Activated naive CD8-positive, alpha-beta T cell treated with anti-CD3 and anti-CD28 coated beads for 36 hours (primary cell): ENCODE measurements around the gene TMC3. TPM values are rescaled to one million over a fixed set of nuclear protein-coding genes. Genes with fewer than 3 reads are reported as not detected.

ENCODE experiments used
- DNase-seq: peaks from one replicate; pipeline ENCODE4 v3.0.0; 2021
- H3K27ac Mint-ChIP-seq: one replicate; pipeline ENCODE4 v1.8.0; 2022; ENCODE audit warnings: mild to moderate bottlenecking, moderate library complexity, mixed read lengths
- H3K27me3 Mint-ChIP-seq: one replicate; pipeline ENCODE4 v1.8.0; 2022; ENCODE audit warnings: mild to moderate bottlenecking, mixed read lengths
- H3K36me3 Mint-ChIP-seq: one replicate; pipeline ENCODE4 v1.8.0; 2021; ENCODE audit warnings: mild to moderate bottlenecking, mixed read lengths
- H3K4me1 Mint-ChIP-seq: one replicate; pipeline ENCODE4 v1.8.0; 2021; ENCODE audit warnings: mixed read lengths
- H3K4me3 Mint-ChIP-seq: one replicate; pipeline ENCODE4 v1.8.0; 2022; ENCODE audit warnings: mild to moderate bottlenecking, moderate library complexity, mixed read lengths
- H3K9me3 Mint-ChIP-seq: one replicate; pipeline ENCODE4 v1.8.0; 2022; ENCODE audit warnings: mixed read lengths
- total RNA-seq, 2 experiments: library from RNA; stranded (reverse); gene quantifications; one replicate each; pipeline ENCODE4 v1.2.3, GENCODE V29; 2021

Gene TMC3
- total RNA-seq, 2 experiments from 2014 or later, result not detected

- H3K4me1 Mint-ChIP-seq, result peaks cover 75% of the 10 kb centered on the region
- H3K9me3 Mint-ChIP-seq, result peaks cover 1% of the 10 kb centered on the region
- H3K36me3 Mint-ChIP-seq, result peaks cover 86% of the 10 kb centered on the region
- peak overlapping the region; percentile 65 for H3K27ac Mint-ChIP-seq
- no peak for DNase-seq
- no peak overlapping the region for H3K4me3 Mint-ChIP-seq
- H3K27me3 Mint-ChIP-seq, result no peaks in the 10 kb centered on the region
These were observed 63.5 kb downstream of the TMC3 start for GRCh38 chr15:81310480-81310879.

DNA sequence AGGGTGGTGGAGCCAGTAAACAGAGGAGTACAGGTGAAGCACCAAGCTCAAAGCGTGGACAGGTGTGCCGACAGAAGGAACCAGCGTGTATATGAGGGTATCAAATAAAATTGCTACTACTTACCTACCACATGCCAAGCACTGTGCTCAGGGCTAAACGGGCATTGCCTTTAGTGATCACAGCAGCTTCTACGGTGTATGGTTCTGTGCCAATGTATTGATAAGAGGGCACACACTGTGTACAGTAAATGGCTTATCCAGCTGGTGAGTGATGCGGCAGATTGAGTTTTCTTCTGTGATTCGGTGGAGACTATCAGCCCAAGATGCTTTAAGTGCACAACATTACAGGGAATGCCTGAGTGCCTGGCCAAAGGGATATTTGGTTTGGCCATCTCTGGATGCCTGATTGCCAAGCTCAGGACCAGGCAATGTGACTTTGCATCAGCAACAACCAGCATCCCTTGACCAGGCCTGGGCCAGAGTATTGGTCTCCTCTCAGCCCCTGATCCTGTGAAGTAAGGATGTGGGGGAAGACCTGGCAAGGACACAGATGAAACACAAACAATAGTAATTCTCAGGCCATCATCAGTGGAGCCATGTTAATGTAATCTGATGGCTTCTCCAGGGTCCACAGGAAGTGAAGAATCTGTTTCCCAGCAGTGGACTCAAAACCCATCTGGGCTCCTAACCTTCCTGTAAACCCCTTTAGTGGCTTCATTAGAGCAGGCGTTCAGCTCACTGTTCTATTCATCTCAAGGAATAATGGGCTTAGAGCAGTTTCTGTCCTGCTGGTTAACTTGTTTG is 64.2 kb downstream of the TMC3 start:
- H3K4me1 Mint-ChIP-seq, result peaks cover 74% of the 10 kb centered on the region
- no peak for DNase-seq

DNA sequence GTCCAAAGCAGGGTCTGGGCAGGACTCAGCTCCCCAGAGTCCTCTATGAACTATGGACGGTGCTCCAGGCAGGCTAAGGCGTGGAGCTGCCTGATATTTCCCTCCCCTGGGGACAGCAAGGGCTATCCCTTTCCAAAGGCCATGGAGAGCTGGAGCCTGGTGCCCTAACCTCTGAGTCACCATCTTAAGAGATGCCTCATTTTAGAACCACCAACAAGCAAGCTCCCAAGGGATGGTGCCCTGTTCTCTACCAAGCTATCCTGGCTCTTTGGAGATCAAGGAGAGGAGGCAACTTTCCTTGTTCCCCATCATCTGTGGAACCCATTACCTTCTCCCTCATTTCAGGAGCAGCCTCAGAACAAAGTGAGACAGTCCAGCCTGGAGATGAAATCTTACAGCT is 65.8 kb downstream of the TMC3 start:
- Mint-ChIP-seq H3K27ac (peak overlapping the region; percentile 34), H3K4me3 (no peak overlapping the region), H3K36me3 (peaks cover 98% of the 10 kb centered on the region), H3K4me1 (peaks cover 85% of the 10 kb centered on the region), H3K27me3 (no peaks in the 10 kb centered on the region), H3K9me3 (peaks cover 1% of the 10 kb centered on the region)
- DNase-seq, result no peak

More for the DNA sequence above, 64.2 kb downstream of the TMC3 start:
- Mint-ChIP-seq H3K36me3 (peaks cover 87% of the 10 kb centered on the region), H3K27me3 (no peaks in the 10 kb centered on the region), H3K27ac (peak overlapping the region; percentile 67), H3K9me3 (peaks cover 1% of the 10 kb centered on the region), H3K4me3 (no peak overlapping the region)

- no peak for DNase-seq
- H3K4me1 Mint-ChIP-seq, result peaks cover 77% of the 10 kb centered on the region
- peak overlapping the region; percentile 97 for H3K27ac Mint-ChIP-seq
- H3K36me3 Mint-ChIP-seq, result peaks cover 98% of the 10 kb centered on the region
- H3K27me3 Mint-ChIP-seq, result no peaks in the 10 kb centered on the region
- H3K4me3 Mint-ChIP-seq, result peak overlapping the region; percentile 98
- H3K9me3 Mint-ChIP-seq, result peaks cover 1% of the 10 kb centered on the region
These were observed 69.8 kb downstream of the TMC3 start for GRCh38 chr15:81304226-81304625.

DNA sequence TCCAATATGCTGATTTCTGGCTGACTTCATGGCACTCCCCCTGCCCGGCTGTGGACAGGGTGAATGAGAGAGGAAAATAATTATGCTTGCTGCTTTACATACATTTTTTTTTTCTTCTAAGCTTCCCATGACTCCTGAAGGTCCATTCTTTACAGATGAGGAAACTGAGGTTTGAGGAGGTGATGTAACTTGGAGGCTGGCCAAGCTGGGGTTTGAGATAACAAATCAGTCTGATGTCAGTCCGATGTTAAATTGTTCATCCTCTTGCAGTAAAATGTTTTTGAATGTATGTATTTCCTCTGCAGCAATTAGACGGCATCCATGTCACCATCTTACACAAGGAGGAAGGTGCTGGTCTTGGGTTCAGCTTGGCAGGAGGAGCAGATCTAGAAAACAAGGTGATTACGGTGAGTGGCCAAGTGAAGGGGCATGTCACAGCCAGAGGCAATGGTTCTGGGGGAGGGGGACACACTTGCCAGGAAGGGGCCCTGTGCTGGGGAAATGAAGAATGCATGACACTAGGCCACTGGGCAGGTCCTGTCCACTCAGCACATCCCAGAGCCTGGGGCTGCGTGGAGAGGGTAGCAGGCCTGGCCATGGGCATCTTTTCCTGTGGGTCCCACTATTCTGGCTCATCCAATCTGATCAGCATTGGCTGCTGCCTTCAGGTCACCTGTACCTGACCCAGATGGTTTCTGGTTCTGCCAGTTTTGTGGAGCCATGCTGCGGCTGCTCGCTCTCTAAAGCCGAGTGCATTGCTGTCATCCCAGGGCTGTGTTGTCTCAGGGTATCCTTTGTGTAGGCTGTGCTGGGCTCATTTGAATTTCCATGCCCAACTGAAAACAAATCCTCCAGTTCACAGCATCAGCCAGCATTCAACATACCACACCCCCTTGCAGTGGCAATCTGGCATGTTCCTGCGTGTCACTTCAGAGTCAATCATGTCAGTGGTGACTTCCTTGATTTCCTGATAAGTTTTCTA is 70.5 kb downstream of the TMC3 start:
- no peak for DNase-seq
- Mint-ChIP-seq H3K27ac (peak overlapping the region; percentile 97), H3K4me1 (peaks cover 74% of the 10 kb centered on the region), H3K27me3 (no peaks in the 10 kb centered on the region), H3K36me3 (peaks cover 98% of the 10 kb centered on the region), H3K9me3 (peaks cover 1% of the 10 kb centered on the region), H3K4me3 (peak overlapping the region; percentile 98)

DNA sequence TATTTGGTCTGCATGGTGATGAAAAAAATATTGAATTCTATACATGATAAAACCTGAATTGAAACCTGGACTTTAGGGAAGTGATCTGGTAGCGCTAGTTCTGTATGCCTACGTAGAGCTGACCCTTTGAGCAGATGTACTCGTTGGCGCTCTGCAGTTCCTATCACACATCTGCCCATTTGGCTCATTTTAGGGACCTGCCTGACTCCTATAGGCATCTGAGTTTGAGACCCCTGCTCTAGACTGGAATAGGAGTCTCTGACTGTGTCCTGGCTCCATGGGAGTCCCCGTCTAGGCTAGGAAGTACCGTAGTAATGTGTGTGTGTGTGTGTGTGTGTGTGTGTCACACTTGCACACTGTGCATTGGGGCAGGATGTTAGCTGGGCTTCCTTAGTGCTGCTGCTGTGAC is 71.3 kb downstream of the TMC3 start:
- Mint-ChIP-seq H3K36me3 (peaks cover 99% of the 10 kb centered on the region), H3K9me3 (no peaks in the 10 kb centered on the region)

GRCh38 chr15:81301815-81302399 is 72.1 kb downstream of the TMC3 start:
- H3K4me1 Mint-ChIP-seq, result peaks cover 68% of the 10 kb centered on the region
- peaks cover 99% of the 10 kb centered on the region for H3K36me3 Mint-ChIP-seq
- no peaks in the 10 kb centered on the region for H3K9me3 Mint-ChIP-seq
- H3K4me3 Mint-ChIP-seq, result peak overlapping the region; percentile 98
- H3K27me3 Mint-ChIP-seq, result no peaks in the 10 kb centered on the region
- peak overlapping the region; percentile 97 for H3K27ac Mint-ChIP-seq
- DNase-seq, result peak; percentile 68

More for the DNA sequence above, 71.3 kb downstream of the TMC3 start:
- no peaks in the 10 kb centered on the region for H3K27me3 Mint-ChIP-seq
- H3K27ac Mint-ChIP-seq, result peak overlapping the region; percentile 97
- DNase-seq, result no peak
- H3K4me3 Mint-ChIP-seq, result peak overlapping the region; percentile 98
- H3K4me1 Mint-ChIP-seq, result peaks cover 72% of the 10 kb centered on the region

GRCh38 chr15:81301385-81301784 is 72.6 kb downstream of the TMC3 start:
- Mint-ChIP-seq H3K9me3 (no peaks in the 10 kb centered on the region), H3K27me3 (no peaks in the 10 kb centered on the region), H3K36me3 (peaks cover 96% of the 10 kb centered on the region), H3K4me3 (peak overlapping the region; percentile 98), H3K4me1 (peaks cover 66% of the 10 kb centered on the region), H3K27ac (peak overlapping the region; percentile 97)
- no peak for DNase-seq

DNA sequence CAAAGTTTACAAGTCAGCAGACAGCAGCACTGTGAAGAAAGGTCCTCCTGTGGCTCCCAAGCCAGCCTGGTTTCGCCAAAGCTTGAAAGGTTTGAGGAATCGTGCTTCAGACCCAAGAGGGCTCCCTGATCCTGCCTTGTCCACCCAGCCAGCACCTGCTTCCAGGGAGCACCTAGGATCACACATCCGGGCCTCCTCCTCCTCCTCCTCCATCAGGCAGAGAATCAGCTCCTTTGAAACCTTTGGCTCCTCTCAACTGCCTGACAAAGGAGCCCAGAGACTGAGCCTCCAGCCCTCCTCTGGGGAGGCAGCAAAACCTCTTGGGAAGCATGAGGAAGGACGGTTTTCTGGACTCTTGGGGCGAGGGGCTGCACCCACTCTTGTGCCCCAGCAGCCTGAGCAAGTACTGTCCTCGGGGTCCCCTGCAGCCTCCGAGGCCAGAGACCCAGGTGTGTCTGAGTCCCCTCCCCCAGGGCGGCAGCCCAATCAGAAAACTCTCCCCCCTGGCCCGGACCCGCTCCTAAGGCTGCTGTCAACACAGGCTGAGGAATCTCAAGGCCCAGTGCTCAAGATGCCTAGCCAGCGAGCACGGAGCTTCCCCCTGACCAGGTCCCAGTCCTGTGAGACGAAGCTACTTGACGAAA is 74.3 kb downstream of the TMC3 start:
- Mint-ChIP-seq H3K27ac (peak overlapping the region; percentile 97), H3K4me3 (peak overlapping the region; percentile 98), H3K36me3 (peaks cover 92% of the 10 kb centered on the region), H3K4me1 (peaks cover 67% of the 10 kb centered on the region), H3K9me3 (no peaks in the 10 kb centered on the region), H3K27me3 (no peaks in the 10 kb centered on the region)
- no peak for DNase-seq

- peak overlapping the region; percentile 98 for H3K4me3 Mint-ChIP-seq
- DNase-seq, result no peak
- no peaks in the 10 kb centered on the region for H3K27me3 Mint-ChIP-seq
- H3K36me3 Mint-ChIP-seq, result peaks cover 86% of the 10 kb centered on the region
- H3K4me1 Mint-ChIP-seq, result peaks cover 66% of the 10 kb centered on the region
- no peaks in the 10 kb centered on the region for H3K9me3 Mint-ChIP-seq
- peak overlapping the region; percentile 97 for H3K27ac Mint-ChIP-seq
These were observed 74.9 kb downstream of the TMC3 start for GRCh38 chr15:81299156-81299555.

- DNase-seq, result no peak
- peaks cover 66% of the 10 kb centered on the region for H3K4me1 Mint-ChIP-seq
- H3K36me3 Mint-ChIP-seq, result peaks cover 81% of the 10 kb centered on the region
- H3K9me3 Mint-ChIP-seq, result no peaks in the 10 kb centered on the region
- no peaks in the 10 kb centered on the region for H3K27me3 Mint-ChIP-seq
- peak overlapping the region; percentile 97 for H3K27ac Mint-ChIP-seq
- peak overlapping the region; percentile 98 for H3K4me3 Mint-ChIP-seq
These were observed 75.4 kb downstream of the TMC3 start for GRCh38 chr15:81298611-81299010.

- no peak for DNase-seq
- Mint-ChIP-seq H3K36me3 (peaks cover 74% of the 10 kb centered on the region), H3K27ac (peak overlapping the region; percentile 97), H3K4me1 (peaks cover 64% of the 10 kb centered on the region), H3K27me3 (no peaks in the 10 kb centered on the region), H3K9me3 (no peaks in the 10 kb centered on the region), H3K4me3 (peak overlapping the region; percentile 98)
These were observed 76.1 kb downstream of the TMC3 start for GRCh38 chr15:81297603-81298575.

- Mint-ChIP-seq H3K36me3 (peaks cover 66% of the 10 kb centered on the region), H3K9me3 (no peaks in the 10 kb centered on the region), H3K27me3 (no peaks in the 10 kb centered on the region), H3K4me3 (peak overlapping the region; percentile 98), H3K27ac (peak overlapping the region; percentile 97), H3K4me1 (peaks cover 64% of the 10 kb centered on the region)
- no peak for DNase-seq
These were observed 76.9 kb downstream of the TMC3 start for GRCh38 chr15:81297147-81297572.
